Measurements from ENCODE around the gene INSL4.

GRCh38 chr9:5265939-5266338 is 34.7 kb downstream of the INSL4 start:
- TF ChIP-seq CTCF (IDR thresholded peaks at IDR 0.05): no peak
- TF ChIP-seq POLR2A (IDR thresholded peaks at IDR 0.05): no peak

All from Peyer's patch (tissue), 4 donors.